A673 (cell line): Measurements from ENCODE around the gene PACS1. TPM values are rescaled to one million over a fixed set of nuclear protein-coding genes. Genes with fewer than 3 reads are reported as not detected.

ENCODE experiments used
- BruUV-seq: library from RNA; stranded (reverse); fragments of 400-500 nt; replicated peaks from 2 replicates; lab custom pipeline; 2021; lab: Mats Ljungman, UMichigan
- CTCF ChIA-PET: fragments of 300-600 bp; sonication (Branson Sonifier 250); formaldehyde crosslinking; loops from one replicate; lab custom pipeline; 2022; ENCODE audit warnings: antibody characterized with exemption; lab: Charles Lee
- POLR2A ChIA-PET: fragments of 300-600 bp; sonication (Branson Sonifier 250); formaldehyde crosslinking; loops from one replicate; lab custom pipeline; 2022; ENCODE audit warnings: antibody characterized with exemption; ENCODE audit not compliant: low non-redundant PET; lab: Charles Lee
- DNase-seq: peaks from one replicate; pipeline ENCODE4 v3.0.0-alpha.2; 2015; ENCODE audit warnings: low spot score
- H3K27ac ChIP-seq: fragments of 200-600 bp; sonication (generic); 2 replicates; pipeline ENCODE4 v1.5.1; 2016; ENCODE audit warnings: mixed run types, low read depth, mild to moderate bottlenecking, mixed read lengths, antibody characterized with exemption, low read length; ENCODE audit not compliant: poor library complexity, severe bottlenecking
- H3K27me3 ChIP-seq: fragments of 200-600 bp; sonication (generic); replicated peaks from 2 replicates; pipeline ENCODE4 v1.6.1; 2017; ENCODE audit warnings: mixed run types, low read depth, mild to moderate bottlenecking, mixed read lengths, antibody characterized with exemption, low read length; ENCODE audit not compliant: insufficient read depth, poor library complexity
- H3K36me3 ChIP-seq: fragments of 200-600 bp; sonication (generic); 2 replicates; pipeline ENCODE4 v1.6.1; 2016; ENCODE audit warnings: mixed run types, mild to moderate bottlenecking, mixed read lengths, antibody characterized with exemption, low read length; ENCODE audit not compliant: insufficient read depth, poor library complexity, severe bottlenecking
- H3K4me1 ChIP-seq: fragments of 200-600 bp; sonication (generic); 2 replicates; pipeline ENCODE4 v1.6.1; 2017; ENCODE audit warnings: mixed run types, mild to moderate bottlenecking, mixed read lengths, antibody characterized with exemption, low read length; ENCODE audit not compliant: insufficient read depth, poor library complexity, severe bottlenecking
- H3K4me3 ChIP-seq: fragments of 200-600 bp; sonication (generic); 2 replicates; pipeline ENCODE4 v1.5.1; 2016; ENCODE audit warnings: low read depth, mixed run types, mild to moderate bottlenecking, mixed read lengths, low read length; ENCODE audit not compliant: poor library complexity, severe bottlenecking
- H3K9me3 ChIP-seq: fragments of 200-600 bp; sonication (generic); 2 replicates; pipeline ENCODE4 v1.6.1; 2016; ENCODE audit warnings: mixed run types, low read depth, mild to moderate bottlenecking, mixed read lengths, antibody characterized with exemption, low read length; ENCODE audit not compliant: poor library complexity, severe bottlenecking
- EZH2 ChIP-seq: fragments of 200-600 bp; sonication (generic); IDR thresholded peaks from 2 replicates; pipeline ENCODE4 v1.6.1; 2017; ENCODE audit warnings: borderline replicate concordance, low read depth, mild to moderate bottlenecking, mixed read lengths, antibody characterized with exemption, low read length; ENCODE audit not compliant: poor library complexity, severe bottlenecking
- intact Hi-C: fragments of 100-400 bp; cut with micrococcal nuclease; formaldehyde crosslinking; loops from one replicate; pipeline ENCODE4 v1.10.0; 2022; ENCODE audit not compliant: unreplicated experiment
- total RNA-seq: library from RNA; stranded (reverse); gene quantifications from 2 replicates; pipeline ENCODE4 v1.2.3, GENCODE V29; 2021
- TF ChIP-seq, protein P1 (sequence below): fragments of 300-800, 200-600 bp; sonication (generic); conservative IDR thresholded peaks from 2 replicates; pipeline ENCODE4 v1.5.1; 2017; ENCODE audit warnings: low read depth, mild to moderate bottlenecking, antibody characterized with exemption, low read length, moderate library complexity, mixed read lengths

PACS1 gene
- total RNA-seq, 1 experiment from 2014 or later = 75.7 TPM

DNA sequence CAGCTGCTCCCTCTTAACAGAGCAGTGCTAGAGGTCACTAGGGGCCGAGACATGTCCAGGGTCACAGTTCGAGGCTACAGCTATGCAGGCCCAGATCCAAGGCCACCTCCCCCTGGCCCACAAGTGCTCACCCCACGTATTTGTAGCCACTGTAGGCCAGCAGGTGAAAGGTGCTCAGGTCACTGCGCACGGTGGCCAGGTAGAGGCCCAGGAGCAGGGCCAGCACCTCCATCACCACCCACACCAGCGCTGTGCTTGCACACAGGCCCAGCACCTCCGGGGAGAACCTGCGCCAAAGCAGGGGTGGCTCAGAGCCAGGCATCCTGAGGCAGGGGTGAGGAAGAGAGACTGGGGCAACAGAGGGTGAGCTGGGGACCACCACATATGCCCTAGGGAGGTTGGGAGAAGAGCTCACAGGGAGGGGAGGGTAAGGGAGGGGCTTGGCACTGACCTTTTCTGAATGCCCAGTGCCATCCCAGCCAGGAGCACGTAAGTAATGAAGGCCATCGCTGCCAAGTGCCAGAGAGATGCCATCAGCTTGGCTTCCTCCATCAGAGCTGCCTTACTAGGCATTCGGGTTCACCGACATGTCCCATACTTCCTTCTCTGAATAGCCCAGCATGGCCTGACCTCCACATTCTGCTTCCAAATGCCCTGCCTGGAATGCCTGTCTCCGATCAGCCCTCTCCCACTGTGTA is 215.3 kb downstream of the PACS1 start:
- H3K4me3 ChIP-seq = no peak overlapping the region
- CTCF ChIA-PET = interaction anchor here (0.5 kb wide), 1 partner anchor 373 kb away, joined by 3 read pairs; no protein-coding TSS in a partner anchor
- intact Hi-C loops = no loop called here
- no peak overlapping the region for H3K27ac ChIP-seq
- TF ChIP-seq, protein P1, sequence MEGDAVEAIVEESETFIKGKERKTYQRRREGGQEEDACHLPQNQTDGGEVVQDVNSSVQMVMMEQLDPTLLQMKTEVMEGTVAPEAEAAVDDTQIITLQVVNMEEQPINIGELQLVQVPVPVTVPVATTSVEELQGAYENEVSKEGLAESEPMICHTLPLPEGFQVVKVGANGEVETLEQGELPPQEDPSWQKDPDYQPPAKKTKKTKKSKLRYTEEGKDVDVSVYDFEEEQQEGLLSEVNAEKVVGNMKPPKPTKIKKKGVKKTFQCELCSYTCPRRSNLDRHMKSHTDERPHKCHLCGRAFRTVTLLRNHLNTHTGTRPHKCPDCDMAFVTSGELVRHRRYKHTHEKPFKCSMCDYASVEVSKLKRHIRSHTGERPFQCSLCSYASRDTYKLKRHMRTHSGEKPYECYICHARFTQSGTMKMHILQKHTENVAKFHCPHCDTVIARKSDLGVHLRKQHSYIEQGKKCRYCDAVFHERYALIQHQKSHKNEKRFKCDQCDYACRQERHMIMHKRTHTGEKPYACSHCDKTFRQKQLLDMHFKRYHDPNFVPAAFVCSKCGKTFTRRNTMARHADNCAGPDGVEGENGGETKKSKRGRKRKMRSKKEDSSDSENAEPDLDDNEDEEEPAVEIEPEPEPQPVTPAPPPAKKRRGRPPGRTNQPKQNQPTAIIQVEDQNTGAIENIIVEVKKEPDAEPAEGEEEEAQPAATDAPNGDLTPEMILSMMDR = no peak
- TF ChIP-seq EZH2 = no peak
- peaks cover 20% of the 10 kb centered on the region for H3K4me1 ChIP-seq
- H3K36me3 ChIP-seq = peaks cover 5% of the 10 kb centered on the region
- BruUV-seq = no TSS peak
- no peaks in the 10 kb centered on the region for H3K27me3 ChIP-seq
- DNase-seq = no peak
- no peaks in the 10 kb centered on the region for H3K9me3 ChIP-seq
- POLR2A ChIA-PET = no interaction called here

DNA sequence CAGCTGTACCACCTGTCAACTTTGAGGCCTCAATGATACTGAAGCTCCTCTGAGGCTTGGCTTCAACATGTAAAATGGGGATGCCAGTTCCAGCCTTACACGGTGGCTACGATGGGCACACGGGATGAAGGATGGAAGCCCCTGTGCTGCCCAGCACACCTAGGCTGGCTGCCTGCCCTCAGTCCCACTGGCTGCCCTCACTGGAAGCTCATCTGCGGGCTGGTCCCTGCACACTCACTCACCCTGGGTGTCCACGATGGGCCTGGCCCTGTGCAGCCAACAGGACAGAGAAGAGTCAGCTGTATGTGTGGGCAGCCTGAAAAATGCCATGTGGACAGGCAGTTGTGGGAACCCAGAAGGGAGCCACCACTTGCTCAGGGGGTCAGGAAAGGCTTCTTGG is 216.6 kb downstream of the PACS1 start:
- no peak overlapping the region for H3K27ac ChIP-seq
- ChIA-PET POLR2A (no interaction called here), CTCF (no interaction called here)
- DNase-seq = no peak
- intact Hi-C loops = no loop called here
- peaks cover 12% of the 10 kb centered on the region for H3K4me1 ChIP-seq
- H3K27me3 ChIP-seq = no peaks in the 10 kb centered on the region
- BruUV-seq = no TSS peak
- H3K36me3 ChIP-seq = peaks cover 5% of the 10 kb centered on the region
- H3K4me3 ChIP-seq = no peak overlapping the region
- TF ChIP-seq EZH2 = no peak
- TF ChIP-seq, protein P1 = no peak
- no peaks in the 10 kb centered on the region for H3K9me3 ChIP-seq

DNA sequence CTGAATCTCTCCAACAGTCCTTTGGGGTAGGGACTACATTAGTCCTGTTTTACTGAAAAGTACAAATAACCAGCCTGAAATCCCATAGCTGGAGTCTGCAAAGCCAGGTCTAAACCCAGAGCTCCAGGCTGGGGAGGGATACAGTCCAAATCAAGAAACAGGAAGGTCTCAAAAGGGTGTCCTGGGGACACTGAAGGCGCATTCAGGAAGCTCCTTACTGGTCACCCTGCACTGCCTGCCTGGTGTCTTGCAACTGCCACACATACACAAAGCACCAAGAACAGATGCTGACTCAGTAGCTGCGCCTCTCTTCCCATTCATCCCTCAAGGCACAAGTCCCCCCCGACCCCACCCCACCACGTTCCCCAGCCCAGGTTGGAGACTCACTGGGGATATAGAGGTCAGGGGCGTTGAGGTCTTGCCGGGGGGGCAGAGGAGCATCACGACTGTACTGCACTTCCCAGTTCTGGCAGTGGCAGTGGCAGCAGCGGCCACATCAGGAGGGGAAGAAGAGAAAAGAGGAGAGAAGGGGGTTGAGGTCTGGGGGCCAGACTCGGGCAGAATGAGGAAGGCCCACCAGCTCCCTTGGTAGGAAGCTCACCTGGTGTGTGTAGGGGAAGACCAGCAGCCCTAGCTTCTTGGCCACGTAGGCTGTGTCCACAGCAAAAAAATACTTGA is 217.3 kb downstream of the PACS1 start:
- TF ChIP-seq EZH2 = no peak
- TF ChIP-seq, protein P1 = no peak

More for the DNA sequence above, 217.3 kb downstream of the PACS1 start:
- intact Hi-C loops = no loop called here
- BruUV-seq = no TSS peak
- no peaks in the 10 kb centered on the region for H3K9me3 ChIP-seq
- ChIA-PET POLR2A (interaction anchor here (0.6 kb wide), 1 partner anchor 29 kb away, joined by 12 read pairs; the partner anchor contains the start of gene CD248), CTCF (interaction anchor here (0.5 kb wide), 1 partner anchor 24 kb away, joined by 3 read pairs; no protein-coding TSS in a partner anchor)
- peaks cover 18% of the 10 kb centered on the region for H3K4me1 ChIP-seq
- no peak for DNase-seq
- H3K27me3 ChIP-seq = no peaks in the 10 kb centered on the region
- H3K4me3 ChIP-seq = peak overlapping the region; percentile 77
- H3K27ac ChIP-seq = peak overlapping the region; percentile 91
- H3K36me3 ChIP-seq = peaks cover 5% of the 10 kb centered on the region
